Measurements from ENCODE around the gene ST6GALNAC5.
"Not testable (repeated sequence)": the region's sequence is repeated elsewhere in the genome, so short reads cannot be mapped to it uniquely, and the experiment has no call there.

The ST6GALNAC5 gene

DNA sequence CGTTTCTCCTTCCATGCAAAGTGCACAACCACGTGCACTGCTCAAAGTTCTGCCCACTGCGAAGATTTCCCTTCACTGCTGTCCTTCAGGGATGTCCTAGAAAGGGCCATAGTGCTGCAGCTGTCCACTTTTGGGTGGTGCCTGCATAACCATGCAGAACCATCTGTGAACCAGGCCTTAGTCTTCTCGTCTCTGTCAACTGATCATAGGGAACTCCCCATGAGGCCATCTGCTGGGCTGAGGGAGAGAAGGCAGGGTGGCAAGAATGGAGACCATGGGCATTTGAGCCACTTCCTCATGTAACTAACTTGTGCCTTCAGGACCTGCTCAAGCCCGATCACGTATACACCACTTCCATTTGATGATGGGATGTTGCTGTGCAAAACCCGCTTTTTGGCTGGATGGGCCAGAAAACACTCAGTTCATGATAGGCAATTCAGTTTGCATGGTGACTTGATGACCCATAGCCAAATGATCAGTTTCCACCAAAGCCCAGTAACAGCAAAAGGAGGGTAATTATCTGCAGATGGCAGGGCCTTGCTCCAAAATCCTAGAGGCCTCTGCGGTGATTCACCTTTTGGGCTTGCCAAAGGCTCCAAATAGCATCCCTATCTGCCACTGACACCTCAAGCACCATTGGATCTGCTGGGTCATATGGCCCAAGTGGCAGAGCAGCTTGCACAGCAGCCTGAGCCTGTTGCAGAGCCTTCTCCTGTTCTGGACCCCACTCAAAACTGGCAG lies 9.5 kb downstream of the ST6GALNAC5 start:
- Histone ChIP-seq H3K9me3 (ENCODE audit: severe bottlenecking) (no peaks in the 10 kb centered on the region), H3K27ac (no peak overlapping the region), H3K36me3 (peaks cover 66% of the 10 kb centered on the region), H3K4me3 (ENCODE audit: low read depth, low read length) (no peak overlapping the region), H3K27me3 (ENCODE audit: insufficient read depth, low read depth, severe bottlenecking) (no peaks in the 10 kb centered on the region)
- no peak for DNase-seq
- TF ChIP-seq CTCF (IDR thresholded peaks at IDR 0.05; ENCODE audit: low read depth, low read length): peak; percentile 23; the same call in 1 of the 2 replicates

DNA sequence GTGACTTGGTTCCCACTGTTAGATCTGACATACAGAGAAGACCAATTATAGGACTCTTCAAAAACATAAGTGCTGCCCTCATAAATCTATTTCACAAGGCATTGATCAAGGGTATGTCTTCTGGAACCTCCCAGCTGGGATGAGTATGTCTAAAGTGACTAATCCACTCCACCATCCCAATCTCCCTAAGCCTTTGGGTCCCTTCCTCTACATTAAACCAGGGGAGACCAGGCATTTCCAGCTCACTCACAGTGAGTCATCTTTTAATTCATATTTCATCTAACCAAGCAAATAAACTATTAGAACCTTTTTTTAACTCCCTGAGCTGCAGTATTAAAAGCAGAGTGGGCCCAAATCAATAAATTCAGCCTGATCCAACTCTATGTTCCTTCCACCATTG lies 11.7 kb downstream of the ST6GALNAC5 start:
- H3K4me3 ChIP-seq (ENCODE audit: low read depth, low read length); H3K9me3 ChIP-seq (ENCODE audit: severe bottlenecking); H3K27me3 ChIP-seq (ENCODE audit: insufficient read depth, low read depth, severe bottlenecking); H3K27ac ChIP-seq; DNase-seq: not testable (repeated sequence)
- H3K36me3 ChIP-seq: peaks cover 66% of the 10 kb centered on the region

DNA sequence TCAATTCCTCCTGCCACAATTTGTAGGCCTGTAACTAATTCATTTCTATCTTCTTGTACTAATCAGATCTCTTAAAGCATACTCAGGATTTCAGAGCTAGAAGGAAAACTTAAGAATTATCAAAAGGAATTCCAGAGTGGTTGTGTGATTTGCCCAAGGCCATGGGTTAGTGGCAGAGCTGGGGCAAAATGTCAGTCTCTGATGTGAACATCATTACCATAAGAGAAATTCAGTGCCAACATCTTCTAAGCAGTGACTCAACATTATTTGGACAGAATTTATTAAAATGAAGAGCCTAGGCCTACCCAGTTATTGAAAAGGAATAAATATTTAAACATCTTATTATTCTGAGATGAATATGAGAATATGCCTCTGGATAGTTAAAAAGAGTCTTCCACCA lies 14.5 kb downstream of the ST6GALNAC5 start:
- no peak overlapping the region for H3K4me3 ChIP-seq (ENCODE audit: low read depth, low read length)

GRCh38 chr1:76891931-76892622 lies 24.8 kb downstream of the ST6GALNAC5 start:
- H3K36me3 ChIP-seq: peaks cover 72% of the 10 kb centered on the region
- H3K27me3 ChIP-seq (ENCODE audit: insufficient read depth, low read depth, severe bottlenecking): no peaks in the 10 kb centered on the region
- H3K4me3 ChIP-seq (ENCODE audit: low read depth, low read length): no peak overlapping the region
- H3K27ac ChIP-seq: no peak overlapping the region
- no peak for DNase-seq
- H3K9me3 ChIP-seq (ENCODE audit: severe bottlenecking): no peaks in the 10 kb centered on the region
- TF ChIP-seq CTCF (IDR thresholded peaks at IDR 0.05; ENCODE audit: low read depth, low read length): no peak

More for the DNA sequence above, 14.5 kb downstream of the ST6GALNAC5 start:
- no peak for DNase-seq
- H3K27ac ChIP-seq: no peak overlapping the region
- no peaks in the 10 kb centered on the region for H3K9me3 ChIP-seq (ENCODE audit: severe bottlenecking)
- no peak for TF ChIP-seq CTCF (IDR thresholded peaks at IDR 0.05; ENCODE audit: low read depth, low read length)
- H3K36me3 ChIP-seq: peaks cover 64% of the 10 kb centered on the region
- H3K27me3 ChIP-seq (ENCODE audit: insufficient read depth, low read depth, severe bottlenecking): no peaks in the 10 kb centered on the region

DNA sequence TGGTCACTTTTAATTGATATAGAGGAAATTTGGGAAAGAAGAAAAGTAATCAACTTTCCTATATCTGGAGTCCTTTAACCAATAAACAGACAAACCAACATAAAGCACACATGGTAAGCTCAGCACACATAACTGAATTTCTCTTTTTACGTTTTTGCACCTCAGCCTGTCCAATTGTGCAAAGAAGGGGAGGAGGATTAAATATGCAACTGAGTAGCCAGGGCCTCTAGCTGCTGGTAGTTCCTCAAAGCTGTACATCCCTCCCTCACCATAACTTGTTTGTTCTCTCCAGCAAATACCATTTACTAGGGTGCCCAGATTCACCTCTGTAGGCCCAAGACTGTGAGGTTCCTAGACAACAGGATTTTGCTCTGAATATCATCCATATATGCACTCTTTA lies 25.4 kb downstream of the ST6GALNAC5 start:
- no peak for DNase-seq
- Histone ChIP-seq H3K4me3 (ENCODE audit: low read depth, low read length) (no peak overlapping the region), H3K36me3 (peaks cover 71% of the 10 kb centered on the region), H3K27ac (no peak overlapping the region), H3K27me3 (ENCODE audit: insufficient read depth, low read depth, severe bottlenecking) (no peaks in the 10 kb centered on the region), H3K9me3 (ENCODE audit: severe bottlenecking) (no peaks in the 10 kb centered on the region)
- no peak for TF ChIP-seq CTCF (IDR thresholded peaks at IDR 0.05; ENCODE audit: low read depth, low read length)

- TF ChIP-seq CTCF (IDR thresholded peaks at IDR 0.05; ENCODE audit: low read depth, low read length): peak; percentile 83
- no peaks in the 10 kb centered on the region for H3K9me3 ChIP-seq (ENCODE audit: severe bottlenecking)
- H3K36me3 ChIP-seq: peaks cover 49% of the 10 kb centered on the region
- no peak overlapping the region for H3K27ac ChIP-seq
- no peak overlapping the region for H3K4me3 ChIP-seq (ENCODE audit: low read depth, low read length)
- H3K27me3 ChIP-seq (ENCODE audit: insufficient read depth, low read depth, severe bottlenecking): no peaks in the 10 kb centered on the region
- peak; percentile 50 for DNase-seq
These were observed 34.0 kb downstream of the ST6GALNAC5 start for GRCh38 chr1:76901158-76901767.
